Endothelial cell (in vitro differentiated cells): ENCODE results near the gene KLK12. TPM values are rescaled to one million over a fixed set of nuclear protein-coding genes. Genes with fewer than 3 reads are reported as not detected.

Source experiments
- DNase-seq: peaks from one replicate; pipeline ENCODE4 v3.0.0; 2021; ENCODE audit warnings: low spot score
- H3K27ac Mint-ChIP-seq: one replicate; pipeline ENCODE4 v1.8.0; 2021; ENCODE audit warnings: mixed read lengths, inconsistent platforms; ENCODE audit not compliant: unreplicated experiment
- H3K27me3 Mint-ChIP-seq: one replicate; pipeline ENCODE4 v1.8.0; 2021; ENCODE audit warnings: mild to moderate bottlenecking, moderate library complexity, mixed read lengths, inconsistent platforms; ENCODE audit not compliant: unreplicated experiment
- H3K36me3 Mint-ChIP-seq: one replicate; pipeline ENCODE4 v1.8.0; 2021; ENCODE audit warnings: mild to moderate bottlenecking, low read depth, mixed read lengths, inconsistent platforms; ENCODE audit not compliant: unreplicated experiment
- H3K4me1 Mint-ChIP-seq: one replicate; pipeline ENCODE4 v1.8.0; 2021; ENCODE audit warnings: mild to moderate bottlenecking, mixed read lengths, inconsistent platforms; ENCODE audit not compliant: unreplicated experiment
- H3K4me3 Mint-ChIP-seq: one replicate; pipeline ENCODE4 v1.8.0; 2021; ENCODE audit warnings: mild to moderate bottlenecking, mixed read lengths, inconsistent platforms; ENCODE audit not compliant: unreplicated experiment
- H3K9me3 Mint-ChIP-seq: one replicate; pipeline ENCODE4 v1.8.0; 2021; ENCODE audit warnings: mixed read lengths, inconsistent platforms; ENCODE audit not compliant: unreplicated experiment
- CTCF ChIP-seq: fragments of 200-600 bp; sonication (generic); IDR thresholded peaks from one replicate; pipeline ENCODE4 v1.5.0; 2021; ENCODE audit warnings: antibody characterized with exemption; ENCODE audit not compliant: unreplicated experiment
- total RNA-seq: library from RNA; stranded (reverse); fragmentation: NEBNext Ultra II Directional; extraction: Animal tissue kit (Norgen Biotek cat#: 25700); gene quantifications from one replicate; pipeline ENCODE4 v1.2.1, GENCODE V29; 2021; ENCODE audit not compliant: unreplicated experiment

KLK12 gene
- total RNA-seq, 1 donor from 2014 or later: not detected

- no peaks in the 10 kb centered on the region for H3K9me3 Mint-ChIP-seq
- TF ChIP-seq CTCF: no peak
- H3K27ac Mint-ChIP-seq: no peak within 1 kb of the TSS
- DNase-seq: no peak
- peak within 1 kb of the TSS; percentile 89 for H3K4me3 Mint-ChIP-seq
- peaks cover 15% of the 10 kb centered on the region for H3K4me1 Mint-ChIP-seq
- peaks cover 5% of the 10 kb centered on the region for H3K36me3 Mint-ChIP-seq
- peaks cover 18% of the 10 kb centered on the region for H3K27me3 Mint-ChIP-seq
Measured at GRCh38 chr19:51019544-51019925, 15.3 kb downstream of the KLK12 start, which contains the start of gene KLK10. TSS of gene KLK10 (minus strand) at chr19:51019709. CDS start at chr19:51019130, 579 bp downstream.

DNA sequence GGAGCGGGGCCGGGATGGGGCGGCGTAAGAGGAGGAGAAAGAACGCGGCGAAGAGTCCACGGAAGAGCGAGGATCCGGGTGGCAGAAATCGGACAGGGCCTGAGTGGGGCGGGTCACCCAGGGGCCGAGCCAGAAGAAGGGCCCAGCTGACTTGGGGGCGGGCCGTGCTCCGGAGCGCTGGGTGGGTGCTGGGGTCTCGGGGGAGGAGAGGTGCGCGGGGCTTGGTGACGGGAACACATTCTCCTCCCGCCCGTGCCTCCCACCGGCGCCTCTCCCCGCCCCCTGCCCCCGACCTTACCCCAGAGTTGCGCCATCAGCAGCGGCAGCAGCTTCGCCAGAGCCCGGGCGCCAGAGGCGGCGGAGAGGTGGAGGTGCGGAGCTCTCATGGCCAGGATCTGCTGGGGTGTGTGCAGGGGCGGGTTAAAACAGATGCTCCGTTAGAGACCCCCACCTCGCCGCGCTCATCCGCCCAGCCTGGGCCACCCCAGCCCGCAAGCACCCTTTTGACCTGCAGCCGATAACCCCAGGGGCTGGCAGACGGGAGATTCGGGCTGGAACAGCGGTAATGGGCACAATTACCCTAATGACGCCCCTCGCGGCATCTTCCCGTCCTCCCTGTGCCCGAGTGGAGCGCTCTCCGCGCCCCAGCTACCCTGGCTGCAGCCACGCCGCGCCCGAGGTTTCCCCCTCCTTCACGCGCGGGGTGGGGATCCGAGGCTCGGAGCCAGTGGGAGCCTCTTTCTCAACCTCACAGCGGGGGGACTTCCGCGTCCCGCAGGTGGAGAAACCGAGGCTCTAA is 15.9 kb downstream of the KLK12 start:
- peak; percentile 36 for DNase-seq
- peaks cover 6% of the 10 kb centered on the region for H3K36me3 Mint-ChIP-seq
- H3K9me3 Mint-ChIP-seq: no peaks in the 10 kb centered on the region
- no peak for TF ChIP-seq CTCF
- no peak overlapping the region for H3K27ac Mint-ChIP-seq
- H3K27me3 Mint-ChIP-seq: peaks cover 18% of the 10 kb centered on the region
- H3K4me1 Mint-ChIP-seq: peaks cover 15% of the 10 kb centered on the region
- peak overlapping the region; percentile 89 for H3K4me3 Mint-ChIP-seq

- Mint-ChIP-seq H3K9me3 (no peaks in the 10 kb centered on the region), H3K4me3 (peak overlapping the region; percentile 89), H3K36me3 (peaks cover 11% of the 10 kb centered on the region), H3K4me1 (peaks cover 15% of the 10 kb centered on the region), H3K27ac (peak overlapping the region; percentile 41), H3K27me3 (peaks cover 14% of the 10 kb centered on the region)
- peak; percentile 86 for DNase-seq
- peak; percentile 80 for TF ChIP-seq CTCF
Measured at GRCh38 chr19:51016798-51017683, 17.8 kb downstream of the KLK12 start.

- peaks cover 11% of the 10 kb centered on the region for H3K36me3 Mint-ChIP-seq
- H3K27ac Mint-ChIP-seq: no peak overlapping the region
- no peak for TF ChIP-seq CTCF
- peaks cover 13% of the 10 kb centered on the region for H3K27me3 Mint-ChIP-seq
- H3K9me3 Mint-ChIP-seq: no peaks in the 10 kb centered on the region
- H3K4me3 Mint-ChIP-seq: peak overlapping the region; percentile 34
- H3K4me1 Mint-ChIP-seq: peaks cover 15% of the 10 kb centered on the region
- DNase-seq: no peak
Measured at GRCh38 chr19:51015691-51016267, 19.0 kb downstream of the KLK12 start.
